Calu3 (cell line): ENCODE measurements around the gene SRSF12. TPM values are rescaled to one million over a fixed set of nuclear protein-coding genes. Genes with fewer than 3 reads are reported as not detected.
"Not testable (repeated sequence)": the region's sequence is repeated elsewhere in the genome, so short reads cannot be mapped to it uniquely, and the experiment has no call there.

Experiments used
- BruUV-seq: library from RNA; stranded (reverse); fragments of 400-500 nt; replicated peaks from 2 replicates; lab custom pipeline; 2021; lab: Mats Ljungman, UMichigan
- CTCF ChIA-PET: fragments of 300-600 bp; sonication (Branson Sonifier 250); formaldehyde crosslinking; loops from one replicate; lab custom pipeline; 2022; ENCODE audit warnings: antibody characterized with exemption; lab: Charles Lee
- DNase-seq: peaks from one replicate; pipeline ENCODE4 v3.0.0; 2022
- H3K27ac Mint-ChIP-seq: one replicate; pipeline ENCODE4 v1.8.0; 2022; ENCODE audit warnings: mixed read lengths; ENCODE audit not compliant: unreplicated experiment
- H3K27me3 Mint-ChIP-seq: one replicate; pipeline ENCODE4 v1.8.0; 2022; ENCODE audit warnings: mixed read lengths; ENCODE audit not compliant: unreplicated experiment
- H3K36me3 Mint-ChIP-seq: one replicate; pipeline ENCODE4 v1.8.0; 2022; ENCODE audit warnings: mild to moderate bottlenecking, moderate library complexity, mixed read lengths; ENCODE audit not compliant: insufficient read depth, unreplicated experiment
- H3K4me1 Mint-ChIP-seq: one replicate; pipeline ENCODE4 v1.8.0; 2022; ENCODE audit warnings: mild to moderate bottlenecking, low read depth, mixed read lengths; ENCODE audit not compliant: unreplicated experiment
- H3K4me3 Mint-ChIP-seq: one replicate; pipeline ENCODE4 v1.8.0; 2022; ENCODE audit warnings: mild to moderate bottlenecking, low read depth, moderate library complexity, mixed read lengths; ENCODE audit not compliant: unreplicated experiment
- H3K9me3 Mint-ChIP-seq: one replicate; pipeline ENCODE4 v1.8.0; 2022; ENCODE audit warnings: low read depth, mixed read lengths; ENCODE audit not compliant: unreplicated experiment
- CTCF ChIP-seq: fragments of 200-600 bp; IDR thresholded peaks from one replicate; pipeline ENCODE4 v1.8.0; 2022; ENCODE audit warnings: antibody characterized with exemption; ENCODE audit not compliant: unreplicated experiment
- intact Hi-C: fragments of 100-400 bp; cut with micrococcal nuclease; formaldehyde crosslinking; loops from one replicate; pipeline ENCODE4 v1.10.0; 2022; ENCODE audit not compliant: unreplicated experiment
- total RNA-seq: library from RNA; stranded (reverse); gene quantifications from 2 replicates; pipeline ENCODE4 v1.2.3, GENCODE V29; 2022

SRSF12 gene
- total RNA-seq, 1 experiment from 2014 or later = 1.8 TPM

- intact Hi-C loops = no loop called here
- DNase-seq = no peak
- H3K4me3 Mint-ChIP-seq = no peak overlapping the region
- H3K27me3 Mint-ChIP-seq = no peaks in the 10 kb centered on the region
- H3K9me3 Mint-ChIP-seq = no peaks in the 10 kb centered on the region
- CTCF ChIA-PET = no interaction called here
- TF ChIP-seq CTCF = no peak
- H3K4me1 Mint-ChIP-seq = peaks cover 15% of the 10 kb centered on the region
- no peaks in the 10 kb centered on the region for H3K36me3 Mint-ChIP-seq
- H3K27ac Mint-ChIP-seq = no peak overlapping the region
- BruUV-seq = no TSS peak
Observed at GRCh38 chr6:89069536-89070163, 48.2 kb downstream of the SRSF12 start.

- H3K36me3 Mint-ChIP-seq = no peaks in the 10 kb centered on the region
- intact Hi-C loops = no loop called here
- H3K27ac Mint-ChIP-seq = no peak overlapping the region
- no peak for TF ChIP-seq CTCF
- no peaks in the 10 kb centered on the region for H3K9me3 Mint-ChIP-seq
- no peak overlapping the region for H3K4me3 Mint-ChIP-seq
- no peak for DNase-seq
- CTCF ChIA-PET = no interaction called here
- no TSS peak for BruUV-seq
- peaks cover 15% of the 10 kb centered on the region for H3K4me1 Mint-ChIP-seq
- no peaks in the 10 kb centered on the region for H3K27me3 Mint-ChIP-seq
Observed at GRCh38 chr6:89068695-89069094, 49.2 kb downstream of the SRSF12 start.

- CTCF ChIA-PET = interaction anchor here (1.4 to 1.5 kb wide), 3 partner anchors 12 to 85 kb away, joined by 5 to 12 read pairs (median 11); partner anchors contain the start of gene PNRC1
- intact Hi-C loops = loop anchor here (1.0 kb wide), 1 partner anchor 19 kb away; no protein-coding TSS in a partner anchor
- TF ChIP-seq CTCF = no peak
- Mint-ChIP-seq H3K4me3 (no peak overlapping the region), H3K27me3 (no peaks in the 10 kb centered on the region), H3K9me3 (no peaks in the 10 kb centered on the region), H3K4me1 (peaks cover 15% of the 10 kb centered on the region), H3K27ac (no peak overlapping the region), H3K36me3 (no peaks in the 10 kb centered on the region)
- no TSS peak for BruUV-seq
- peak; percentile 30 for DNase-seq
Observed at GRCh38 chr6:89067796-89068195, 50.1 kb downstream of the SRSF12 start.

GRCh38 chr6:89066940-89067646 is 50.8 kb downstream of the SRSF12 start:
- H3K9me3 Mint-ChIP-seq = no peaks in the 10 kb centered on the region
- no TSS peak for BruUV-seq
- no peak overlapping the region for H3K4me3 Mint-ChIP-seq
- no peaks in the 10 kb centered on the region for H3K27me3 Mint-ChIP-seq
- CTCF ChIA-PET = interaction anchor here (0.5 to 1.5 kb wide), 4 partner anchors 12 to 175 kb away, joined by 5 to 12 read pairs (median 8); partner anchors contain the start of gene PNRC1
- no peaks in the 10 kb centered on the region for H3K36me3 Mint-ChIP-seq
- TF ChIP-seq CTCF = no peak
- DNase-seq = no peak
- H3K4me1 Mint-ChIP-seq = peaks cover 15% of the 10 kb centered on the region
- intact Hi-C loops = loop anchor here (1.0 kb wide), 1 partner anchor 19 kb away; no protein-coding TSS in a partner anchor
- H3K27ac Mint-ChIP-seq = no peak overlapping the region

GRCh38 chr6:89066121-89066520 is 51.8 kb downstream of the SRSF12 start:
- intact Hi-C loops, H3K27me3 Mint-ChIP-seq, H3K27ac Mint-ChIP-seq, H3K4me3 Mint-ChIP-seq, CTCF ChIA-PET, H3K36me3 Mint-ChIP-seq, BruUV-seq, H3K9me3 Mint-ChIP-seq, DNase-seq: not testable (repeated sequence)
- peaks cover 15% of the 10 kb centered on the region for H3K4me1 Mint-ChIP-seq

GRCh38 chr6:89064931-89065330 is 52.9 kb downstream of the SRSF12 start:
- CTCF ChIA-PET, H3K4me3 Mint-ChIP-seq, H3K9me3 Mint-ChIP-seq, H3K27ac Mint-ChIP-seq, BruUV-seq, H3K36me3 Mint-ChIP-seq, intact Hi-C loops, DNase-seq, H3K27me3 Mint-ChIP-seq: not testable (repeated sequence)
- peaks cover 15% of the 10 kb centered on the region for H3K4me1 Mint-ChIP-seq
